ENCODE data around the gene SUFU.
"Not testable (repeated sequence)": the region's sequence is repeated elsewhere in the genome, so short reads cannot be mapped to it uniquely, and the experiment has no call there.

SUFU gene

GRCh38 chr10:102503264-102504178, at the start of gene SUFU:
SUFU (plus strand) TSS chr10:102503972; CDS start chr10:102504153, 181 bp downstream.
- DNase-seq, result peak; percentile 100

- DNase-seq, result not testable (repeated sequence)
These were observed 48.9 kb upstream of the SUFU start for GRCh38 chr10:102454662-102455487.

GRCh38 chr10:102455893-102456471, 47.8 kb upstream of the SUFU start:
- no peak for DNase-seq

- no peak for DNase-seq
These were observed 46.1 kb upstream of the SUFU start for GRCh38 chr10:102457591-102458150.

- DNase-seq, result no peak
These were observed 45.1 kb upstream of the SUFU start for GRCh38 chr10:102458656-102459055.

GRCh38 chr10:102460836-102461186, 43.0 kb upstream of the SUFU start:
- DNase-seq, result no peak

- DNase-seq, result peak; percentile 86
These were observed 42.4 kb upstream of the SUFU start for GRCh38 chr10:102461187-102462054.

GRCh38 chr10:102462512-102463054, 41.2 kb upstream of the SUFU start:
- no peak for DNase-seq

- DNase-seq, result no peak
These were observed 39.8 kb upstream of the SUFU start for GRCh38 chr10:102463983-102464382.

- no peak for DNase-seq
These were observed 38.3 kb upstream of the SUFU start for GRCh38 chr10:102465466-102465865.

- DNase-seq, result no peak
These were observed 36.5 kb upstream of the SUFU start for GRCh38 chr10:102467318-102467717.

- no peak for DNase-seq
These were observed 35.8 kb upstream of the SUFU start for GRCh38 chr10:102467971-102468438.

- no peak for DNase-seq
These were observed 35.1 kb upstream of the SUFU start for GRCh38 chr10:102468683-102469082.

GRCh38 chr10:102470579-102471546, 32.9 kb upstream of the SUFU start:
- no peak for DNase-seq

GRCh38 chr10:102473445-102474331, 30.1 kb upstream of the SUFU start:
- DNase-seq, result no peak

GRCh38 chr10:102475451-102476040, 28.2 kb upstream of the SUFU start:
- DNase-seq, result no peak

GRCh38 chr10:102476466-102477141, 27.2 kb upstream of the SUFU start:
- no peak for DNase-seq

- no peak for DNase-seq
These were observed 24.1 kb upstream of the SUFU start for GRCh38 chr10:102479651-102480050.
